ENCODE results near the gene ARMCX5. TPM values are rescaled to one million over a fixed set of nuclear protein-coding genes. Genes with fewer than 3 reads are reported as not detected.

The ARMCX5 gene
- polyA plus RNA-seq, 3 donors, result 5.2 to 10.6 (median 5.4) TPM

DNA sequence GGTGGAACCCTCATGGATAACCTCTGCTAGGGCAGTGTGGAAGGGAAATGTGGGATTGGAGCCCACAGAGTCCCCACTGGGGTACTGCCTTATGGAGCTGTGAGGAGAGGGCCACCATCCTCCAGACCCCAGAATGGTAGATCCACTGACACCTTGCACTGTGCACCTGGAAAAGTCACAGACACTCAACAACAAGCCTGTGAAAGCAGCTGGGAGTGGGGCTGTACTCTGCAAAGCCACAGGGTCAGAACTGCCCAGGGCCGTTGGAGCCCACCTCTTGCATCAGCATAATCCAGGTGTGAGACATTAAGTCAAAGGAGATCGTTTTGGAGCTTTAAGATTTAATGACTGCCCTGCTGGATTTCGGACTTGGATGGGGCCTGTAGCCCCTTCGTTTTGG lies 11.6 kb downstream of the ARMCX5 start:
- H3K27me3 Mint-ChIP-seq (ENCODE audit: low read depth in 3 of 3), result peaks cover 0 to 1% (median 0%) of the 10 kb centered on the region in 3 donors

DNA sequence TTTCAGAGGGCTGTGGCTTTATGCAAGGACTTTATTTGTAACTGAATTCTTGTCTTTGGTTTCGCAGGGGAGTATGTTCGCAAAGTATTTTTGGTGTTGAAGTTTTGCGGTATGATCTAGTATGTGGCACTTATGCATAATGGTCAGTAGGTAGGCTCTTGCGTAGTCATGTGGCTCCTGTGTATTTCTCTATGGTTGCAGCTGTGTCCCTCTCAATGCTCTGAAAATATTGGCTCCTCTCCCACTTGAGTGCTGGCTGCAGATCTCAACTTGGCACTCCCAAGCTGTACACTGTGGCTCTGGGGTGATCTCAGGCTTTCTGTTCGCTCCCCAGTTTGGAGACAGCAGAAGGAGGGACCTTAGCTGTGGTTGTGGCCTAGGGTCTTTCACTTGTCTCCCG lies 24.8 kb downstream of the ARMCX5 start:
- H3K79me2 ChIP-seq (ENCODE audit: insufficient read depth, low read length), result no peaks in the 10 kb centered on the region
- DNase-seq, result no peak
- no peak overlapping the region for H3K4me2 ChIP-seq (replicated peaks; ENCODE audit: extremely low read depth, low read length, poor library complexity, severe bottlenecking)
- peak overlapping the region in 1 of 7 donors; percentile 42 for H3K27ac Mint-ChIP-seq
- no peaks in the 10 kb centered on the region for H3K4me1 Mint-ChIP-seq
- H3K4me3 ChIP-seq (replicated peaks in 1 of 3; ENCODE audit: low read depth in 2 of 3, low read length in 3 of 3), result no peak overlapping the region
- H3K4me3 Mint-ChIP-seq, result no peak overlapping the region
- no peaks in the 10 kb centered on the region for H3K36me3 ChIP-seq (replicated peaks in 1 of 2; ENCODE audit: control insufficient read depth in 1 of 2, insufficient read depth in 2 of 2, low read length in 2 of 2)
- H2AFZ ChIP-seq (ENCODE audit: insufficient read depth, low read depth, low read length, poor library complexity, severe bottlenecking), result no peak overlapping the region
- no peaks in the 10 kb centered on the region for H3K27me3 Mint-ChIP-seq (ENCODE audit: low read depth in 3 of 3)
- H4K20me1 ChIP-seq (ENCODE audit: insufficient read depth, low read length), result no peaks in the 10 kb centered on the region
- intact Hi-C loops (cut with micrococcal nuclease), result no loop called here
- WGBS (ENCODE audit: insufficient coverage), result 94% methylated on average over 6 of the region's 6 CpGs
- peaks cover 3 to 17% of the 10 kb centered on the region in 2 donors for H3K9me3 ChIP-seq (replicated peaks in 1 of 2; ENCODE audit: control insufficient read depth in 1 of 2, insufficient read depth in 1 of 2, low read length in 2 of 2)
- no peak overlapping the region for H3K27ac ChIP-seq (ENCODE audit: low read depth in 1 of 2, low read length in 2 of 2)
- peaks cover 7 to 11% of the 10 kb centered on the region in 2 donors for H3K36me3 Mint-ChIP-seq
- peaks cover 9 to 30% (median 19%) of the 10 kb centered on the region in 7 donors for H3K9me3 Mint-ChIP-seq
- TF ChIP-seq, protein P1, sequence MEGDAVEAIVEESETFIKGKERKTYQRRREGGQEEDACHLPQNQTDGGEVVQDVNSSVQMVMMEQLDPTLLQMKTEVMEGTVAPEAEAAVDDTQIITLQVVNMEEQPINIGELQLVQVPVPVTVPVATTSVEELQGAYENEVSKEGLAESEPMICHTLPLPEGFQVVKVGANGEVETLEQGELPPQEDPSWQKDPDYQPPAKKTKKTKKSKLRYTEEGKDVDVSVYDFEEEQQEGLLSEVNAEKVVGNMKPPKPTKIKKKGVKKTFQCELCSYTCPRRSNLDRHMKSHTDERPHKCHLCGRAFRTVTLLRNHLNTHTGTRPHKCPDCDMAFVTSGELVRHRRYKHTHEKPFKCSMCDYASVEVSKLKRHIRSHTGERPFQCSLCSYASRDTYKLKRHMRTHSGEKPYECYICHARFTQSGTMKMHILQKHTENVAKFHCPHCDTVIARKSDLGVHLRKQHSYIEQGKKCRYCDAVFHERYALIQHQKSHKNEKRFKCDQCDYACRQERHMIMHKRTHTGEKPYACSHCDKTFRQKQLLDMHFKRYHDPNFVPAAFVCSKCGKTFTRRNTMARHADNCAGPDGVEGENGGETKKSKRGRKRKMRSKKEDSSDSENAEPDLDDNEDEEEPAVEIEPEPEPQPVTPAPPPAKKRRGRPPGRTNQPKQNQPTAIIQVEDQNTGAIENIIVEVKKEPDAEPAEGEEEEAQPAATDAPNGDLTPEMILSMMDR (IDR thresholded peaks at IDR 0.05), result no peak
- no peaks in the 10 kb centered on the region for H3K4me1 ChIP-seq (ENCODE audit: control insufficient read depth in 1 of 2, insufficient read depth in 2 of 2, low read length in 2 of 2)
- no peak overlapping the region for H3K9ac ChIP-seq (ENCODE audit: insufficient read depth, low read length, poor library complexity, severe bottlenecking)
- no peaks in the 10 kb centered on the region for H3K27me3 ChIP-seq (ENCODE audit: control insufficient read depth in 2 of 2, insufficient read depth in 2 of 2, low read length in 2 of 2)

More for the DNA sequence above, 11.6 kb downstream of the ARMCX5 start:
- Mint-ChIP-seq H3K4me1 (peaks cover 23% of the 10 kb centered on the region), H3K27ac (no peak overlapping the region), H3K4me3 (no peak overlapping the region), H3K9me3 (peaks cover 0 to 8% (median 2%) of the 10 kb centered on the region in 7 donors), H3K36me3 (peaks cover 26 to 35% of the 10 kb centered on the region in 2 donors)
- H3K4me2 ChIP-seq (replicated peaks; ENCODE audit: extremely low read depth, low read length, poor library complexity, severe bottlenecking), result no peak overlapping the region
- peaks cover 0 to 3% of the 10 kb centered on the region in 2 donors for H3K9me3 ChIP-seq (replicated peaks in 1 of 2; ENCODE audit: control insufficient read depth in 1 of 2, insufficient read depth in 1 of 2, low read length in 2 of 2)
- DNase-seq, result no peak
- peaks cover 6% of the 10 kb centered on the region for H3K79me2 ChIP-seq (ENCODE audit: insufficient read depth, low read length)
- intact Hi-C loops (cut with micrococcal nuclease), result no loop called here
- H2AFZ ChIP-seq (ENCODE audit: insufficient read depth, low read depth, low read length, poor library complexity, severe bottlenecking), result no peak overlapping the region
- no peak overlapping the region for H3K4me3 ChIP-seq (replicated peaks in 1 of 3; ENCODE audit: low read depth in 2 of 3, low read length in 3 of 3)
- no peaks in the 10 kb centered on the region for H3K27me3 ChIP-seq (ENCODE audit: control insufficient read depth in 2 of 2, insufficient read depth in 2 of 2, low read length in 2 of 2)
- H3K4me1 ChIP-seq (ENCODE audit: control insufficient read depth in 1 of 2, insufficient read depth in 2 of 2, low read length in 2 of 2), result no peaks in the 10 kb centered on the region
- H3K27ac ChIP-seq (ENCODE audit: low read depth in 1 of 2, low read length in 2 of 2), result no peak overlapping the region
- 100% methylated on average over 1 of the region's 4 CpGs for WGBS (ENCODE audit: insufficient coverage)
- no peaks in the 10 kb centered on the region for H4K20me1 ChIP-seq (ENCODE audit: insufficient read depth, low read length)
- H3K36me3 ChIP-seq (replicated peaks in 1 of 2; ENCODE audit: control insufficient read depth in 1 of 2, insufficient read depth in 2 of 2, low read length in 2 of 2), result peaks cover 2 to 10% of the 10 kb centered on the region in 2 donors
- H3K9ac ChIP-seq (ENCODE audit: insufficient read depth, low read length, poor library complexity, severe bottlenecking), result no peak overlapping the region
- TF ChIP-seq, protein P1 (IDR thresholded peaks at IDR 0.05), result no peak
